Stromal cell of bone marrow (primary cell): ENCODE data around the gene KCNAB1.
A peak's percentile ranks its signal among the peaks of the same experiment; 100 is the strongest.

Experiments
- DNase-seq: peaks from one replicate; pipeline ENCODE4 v3.0.0-alpha.2; 2012; ENCODE audit warnings: low read depth

KCNAB1 gene

DNA sequence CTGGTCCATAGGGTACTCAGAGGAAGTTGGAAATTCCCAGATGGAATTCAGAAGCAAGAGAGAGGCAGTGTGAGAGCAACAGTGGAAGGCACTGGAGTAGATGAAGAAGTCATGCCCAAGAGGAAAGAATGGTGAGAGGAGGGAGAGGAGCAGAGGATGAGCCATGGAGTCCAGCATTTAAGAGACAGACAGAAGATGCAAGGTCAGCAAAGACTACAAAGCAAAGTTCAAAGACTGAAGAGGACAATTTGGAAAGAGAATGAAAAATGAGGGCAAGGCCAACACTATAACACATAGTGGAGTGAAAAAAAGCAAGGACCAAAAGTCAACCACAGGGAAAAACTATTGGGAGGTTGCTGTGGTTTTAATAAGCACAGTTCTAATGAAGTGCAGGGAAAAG lies 255.8 kb downstream of the KCNAB1 start:
- DNase-seq: no peak

GRCh38 chr3:156377266-156377665 lies 256.9 kb downstream of the KCNAB1 start:
- no peak for DNase-seq

DNA sequence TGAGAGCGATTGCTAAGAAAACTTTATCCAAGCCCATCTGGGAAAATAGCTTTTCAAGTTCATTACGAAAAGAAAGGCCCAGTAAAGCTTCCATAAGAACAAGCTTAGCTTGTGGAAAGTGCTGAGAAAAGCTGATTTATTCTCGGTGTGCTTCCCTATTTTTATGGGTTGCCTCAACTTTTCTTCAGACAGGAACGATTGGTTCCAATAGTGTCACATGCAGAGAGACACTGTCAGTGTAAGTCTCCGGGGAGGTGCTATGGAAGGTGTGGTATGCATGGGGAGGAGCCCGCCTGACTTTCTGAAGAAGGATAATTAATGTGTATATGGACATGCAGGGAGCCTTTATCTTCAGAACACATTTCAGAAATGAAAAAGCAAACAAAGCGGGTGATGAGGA lies 257.3 kb downstream of the KCNAB1 start:
- DNase-seq: no peak

DNA sequence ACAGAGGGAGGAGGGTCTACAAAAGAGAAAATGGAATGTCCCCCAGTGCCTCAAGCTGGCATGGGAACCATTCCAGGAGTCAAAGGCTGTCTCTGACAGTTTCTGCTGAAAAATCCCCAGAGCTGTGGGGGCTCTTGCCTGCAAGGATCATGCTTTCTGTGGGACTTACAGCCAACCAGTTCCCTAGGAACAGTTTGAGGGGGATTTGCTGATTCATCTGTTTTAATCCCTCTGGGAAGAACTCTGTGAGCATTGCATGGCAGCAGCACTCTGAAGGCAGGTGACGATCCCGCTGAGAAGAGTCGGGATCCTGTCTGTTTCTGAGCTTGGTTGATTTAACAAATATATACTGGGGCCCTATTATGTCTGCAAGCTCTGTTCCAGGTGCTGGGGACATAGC lies 258.5 kb downstream of the KCNAB1 start:
- DNase-seq: no peak

- DNase-seq: no peak
Observed at GRCh38 chr3:156379327-156379726, 258.9 kb downstream of the KCNAB1 start.

DNA sequence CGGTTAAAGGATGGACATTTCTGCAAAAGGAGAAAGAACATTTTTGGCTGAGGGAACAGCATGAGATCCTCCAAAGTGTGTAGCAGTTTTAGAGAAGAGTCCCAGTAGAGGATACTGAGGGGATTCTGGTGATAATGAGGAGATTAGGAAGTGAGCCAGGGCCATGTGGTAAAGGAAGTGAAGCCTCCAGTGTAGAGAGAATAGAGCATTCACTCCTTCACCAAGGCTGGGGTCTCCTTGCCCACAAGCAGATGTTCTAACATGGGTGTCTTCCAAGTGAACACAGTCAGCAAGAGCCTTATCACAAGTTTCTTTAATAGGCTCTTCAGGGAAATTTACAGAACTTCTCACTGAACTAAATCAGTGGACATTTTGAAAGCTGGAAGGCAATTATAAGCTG lies 260.9 kb downstream of the KCNAB1 start:
- DNase-seq: no peak

DNA sequence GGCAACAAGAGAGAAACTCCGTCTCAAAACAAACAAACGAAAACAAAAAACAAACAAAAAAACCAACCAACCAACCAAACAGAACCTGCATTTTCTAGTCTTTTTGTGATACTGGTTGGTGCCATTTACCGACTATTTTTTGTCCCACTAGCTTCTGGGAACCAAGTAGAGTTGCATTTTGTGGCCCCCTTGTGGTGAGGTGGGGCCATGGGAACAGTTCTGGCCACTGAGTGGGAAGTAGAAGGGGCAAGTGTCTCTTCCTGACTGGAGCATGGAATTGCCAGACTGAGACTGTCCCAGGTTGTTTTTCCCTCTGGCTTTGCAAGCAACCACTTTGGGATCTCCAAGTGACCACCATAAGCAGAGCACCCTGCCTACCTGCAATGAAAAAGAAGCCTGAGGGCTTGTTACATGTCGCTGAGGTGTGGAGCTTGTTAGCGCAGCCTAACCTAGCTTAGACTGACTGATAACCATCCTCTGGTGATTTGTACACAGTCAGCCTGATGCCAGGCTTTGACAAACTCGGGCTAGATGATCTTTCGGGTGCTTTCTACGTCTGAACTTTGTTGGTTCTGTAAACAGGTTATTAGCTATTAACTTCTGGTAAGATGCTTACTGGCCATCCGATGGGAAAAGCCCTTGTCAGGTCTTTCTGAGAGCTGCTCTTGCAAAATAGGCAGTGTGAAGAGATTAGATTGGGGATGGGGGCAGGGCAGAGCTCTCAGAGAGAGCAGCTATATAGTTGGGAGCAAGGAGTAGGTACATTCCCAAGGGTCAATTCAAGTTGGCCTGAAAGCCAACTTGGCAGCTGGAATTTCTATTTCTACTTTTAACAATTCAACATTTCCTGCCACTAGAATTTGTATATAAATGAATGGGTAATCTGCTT lies 262.3 kb downstream of the KCNAB1 start:
- peak; percentile 13 for DNase-seq

GRCh38 chr3:156383441-156384025 lies 263.2 kb downstream of the KCNAB1 start:
- DNase-seq: no peak

DNA sequence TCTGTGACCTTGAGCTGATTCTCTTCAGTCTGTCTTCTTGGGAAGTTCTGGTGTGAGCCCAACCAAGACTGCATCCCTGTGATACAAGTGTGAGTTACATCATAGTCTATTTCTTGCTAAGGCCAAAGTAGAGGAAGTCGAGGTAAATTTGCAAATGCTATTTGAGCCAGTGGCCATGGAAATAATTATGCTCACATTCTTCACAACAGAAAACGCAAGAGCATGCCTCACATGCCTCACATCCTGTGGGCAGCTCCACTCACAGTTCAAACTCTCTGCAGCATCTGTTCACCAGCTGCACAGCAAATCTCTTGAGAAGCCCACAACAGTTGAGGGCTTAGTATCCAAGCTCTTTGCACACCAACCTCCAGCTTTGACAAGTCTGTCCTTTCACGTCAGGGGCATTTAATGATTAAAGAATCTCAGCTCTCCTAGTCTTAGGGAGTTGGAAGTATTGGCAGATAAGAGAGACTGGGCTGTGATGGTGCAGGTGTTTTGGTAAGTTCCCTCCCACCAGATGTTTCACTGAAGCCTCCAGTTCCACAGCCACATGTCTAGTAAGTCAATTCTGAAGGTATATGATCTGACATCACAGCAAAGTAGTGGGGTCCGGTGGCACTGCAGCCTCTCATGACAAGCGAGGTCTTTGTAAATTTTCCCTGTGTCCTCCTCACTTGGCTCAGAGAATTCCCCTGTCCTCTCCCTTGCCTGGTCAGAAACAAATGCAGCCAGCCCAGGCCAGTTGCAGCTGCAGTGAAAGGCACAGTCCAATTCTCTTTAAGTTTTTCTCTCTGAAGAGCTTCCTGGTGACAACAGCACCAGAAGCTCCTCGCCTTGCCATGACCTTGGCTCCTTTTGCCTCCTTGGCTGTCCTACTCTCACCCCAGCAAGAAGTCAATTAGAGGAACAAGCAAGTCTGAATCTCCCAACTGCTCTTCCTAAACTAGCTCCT lies 268.4 kb downstream of the KCNAB1 start:
- peak; percentile 53 for DNase-seq

- DNase-seq: no peak
Observed at GRCh38 chr3:156389449-156389950, 269.1 kb downstream of the KCNAB1 start.

DNA sequence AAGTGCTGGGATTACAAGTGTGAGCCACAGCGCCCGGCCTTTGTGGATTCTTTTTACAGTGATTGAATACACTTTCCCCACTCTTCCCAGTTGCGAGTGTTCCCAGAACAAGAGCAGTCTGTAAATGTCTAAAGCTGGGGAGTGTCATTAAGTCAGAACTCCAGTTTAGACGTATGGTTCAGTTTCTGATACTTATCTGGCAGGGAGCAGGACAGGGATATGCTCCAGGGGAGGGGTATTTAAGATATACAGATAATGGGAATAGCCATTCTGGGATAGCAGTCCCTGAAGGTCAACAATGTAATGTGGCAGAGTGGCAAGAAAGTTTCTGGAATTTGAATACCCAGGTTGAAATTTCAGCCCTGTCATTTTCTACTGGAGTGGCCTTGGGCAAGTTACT lies 270.5 kb downstream of the KCNAB1 start:
- no peak for DNase-seq

- no peak for DNase-seq
Observed at GRCh38 chr3:156395961-156396710, 275.8 kb downstream of the KCNAB1 start.

- no peak for DNase-seq
Observed at GRCh38 chr3:156396851-156397250, 276.5 kb downstream of the KCNAB1 start.

DNA sequence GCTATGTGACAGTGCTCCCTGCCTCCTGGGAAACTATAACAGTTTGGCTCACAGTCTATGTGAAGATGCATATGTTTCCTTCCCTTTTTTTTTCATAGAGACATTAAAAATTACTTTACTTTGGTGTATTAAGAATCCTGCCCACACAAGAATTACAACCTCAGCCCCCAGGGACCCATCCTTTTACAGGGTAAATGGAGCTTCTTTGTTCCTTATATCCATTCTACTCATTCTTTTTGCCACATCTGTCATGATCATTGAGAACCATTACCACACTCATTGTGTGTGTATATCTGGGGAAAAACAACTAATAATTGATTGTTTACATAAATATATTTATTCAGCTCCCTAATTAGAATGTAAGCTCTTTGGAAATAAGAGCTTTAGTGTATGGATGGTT lies 277.2 kb downstream of the KCNAB1 start:
- no peak for DNase-seq

- DNase-seq: no peak
Observed at GRCh38 chr3:156400062-156400461, 279.7 kb downstream of the KCNAB1 start.

DNA sequence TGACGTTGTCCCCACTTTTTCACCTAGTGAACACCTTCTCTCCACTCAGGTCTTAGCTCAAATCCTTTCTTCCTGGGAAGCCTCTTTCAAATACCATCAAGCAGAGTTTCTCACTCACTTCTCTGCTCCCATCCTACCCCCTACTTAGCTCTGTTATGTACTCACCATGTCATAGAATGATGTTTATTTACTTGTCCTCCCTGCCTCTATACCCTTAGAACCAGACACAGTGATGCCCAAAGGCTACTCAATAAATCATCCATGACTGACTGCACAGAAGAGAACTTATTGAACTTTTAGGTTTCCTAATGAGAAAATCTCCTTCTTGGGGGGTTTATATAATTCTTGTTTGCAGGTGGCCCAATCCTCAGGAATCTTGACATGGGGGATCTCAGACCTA lies 280.4 kb downstream of the KCNAB1 start:
- DNase-seq: no peak

GRCh38 chr3:156404217-156404616 lies 283.8 kb downstream of the KCNAB1 start:
- DNase-seq: no peak

GRCh38 chr3:156406393-156406792 lies 286.0 kb downstream of the KCNAB1 start:
- DNase-seq: no peak

- DNase-seq: no peak
Observed at GRCh38 chr3:156407617-156408225, 287.3 kb downstream of the KCNAB1 start.

DNA sequence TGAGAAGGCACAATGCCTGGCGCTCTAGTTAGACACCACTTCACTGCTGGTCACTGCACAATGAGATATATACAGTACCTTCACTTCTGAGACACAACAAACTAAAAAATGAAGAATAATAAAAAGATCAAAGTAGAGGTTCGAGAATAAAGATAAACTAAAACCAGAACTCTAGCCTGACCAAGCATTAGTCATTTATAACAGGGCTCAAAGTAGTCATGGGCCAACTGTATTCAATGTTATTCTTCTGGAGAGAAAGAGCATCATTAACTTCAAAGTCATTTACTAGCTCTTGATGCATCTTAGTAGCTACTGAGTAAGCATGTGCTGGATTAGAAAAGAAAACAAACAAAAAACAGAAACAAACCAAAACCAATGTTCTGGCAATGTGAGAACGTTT lies 289.3 kb downstream of the KCNAB1 start:
- DNase-seq: no peak

DNA sequence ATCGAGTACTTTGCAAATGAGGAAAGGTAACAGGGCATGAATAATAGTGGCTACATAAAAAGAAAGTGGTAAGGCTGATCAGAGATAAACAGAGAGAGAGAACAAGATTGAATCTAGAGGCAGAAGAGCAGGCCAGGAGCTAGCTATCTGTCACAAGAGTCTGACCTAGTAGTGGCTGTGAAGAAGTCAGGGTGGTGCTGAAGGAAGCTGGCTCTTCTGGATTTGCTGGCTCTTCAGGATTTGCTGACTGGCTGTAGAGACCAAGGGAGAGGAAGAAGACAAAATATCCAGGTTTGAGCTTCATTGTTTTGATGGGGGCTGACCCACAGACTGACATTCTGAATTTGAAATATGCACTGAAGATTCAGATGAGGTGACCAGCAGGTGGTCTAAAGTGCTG lies 292.2 kb downstream of the KCNAB1 start:
- no peak for DNase-seq
